ENCODE data around the gene VAT1L. TPM values are rescaled to one million over a fixed set of nuclear protein-coding genes. Genes with fewer than 3 reads are reported as not detected.

VAT1L gene
- total RNA-seq, 1 experiment from 2014 or later = 0.10 TPM

DNA sequence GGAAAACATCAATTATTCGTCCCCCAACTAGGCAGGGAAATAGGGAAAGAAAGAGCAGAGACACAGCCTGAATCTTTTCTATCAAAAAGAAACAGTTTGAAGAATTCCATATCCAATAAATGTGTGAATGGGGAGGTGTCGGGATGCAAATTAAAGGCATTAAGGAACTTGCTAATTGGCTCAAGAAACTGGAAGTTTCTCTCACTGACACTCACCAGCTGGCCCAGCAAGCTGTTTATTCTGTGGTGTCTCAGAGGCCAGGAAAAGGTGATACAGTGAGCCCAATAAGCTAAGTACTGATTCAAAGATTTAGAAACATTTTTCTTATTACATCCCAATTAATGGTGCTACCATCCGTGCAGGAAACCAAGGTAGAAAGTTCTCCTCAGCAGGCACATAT is 129.6 kb downstream of the VAT1L start:
- H3K9me2 ChIP-seq (ENCODE audit: insufficient read depth) = no peaks in the 10 kb centered on the region
- CTCF ChIA-PET = no interaction called here
- H3K9me3 ChIP-seq (ENCODE audit: control insufficient read depth in 1 of 2, insufficient read depth in 1 of 2, low read depth in 1 of 2, low read length in 2 of 2) = no peaks in the 10 kb centered on the region
- no peaks in the 10 kb centered on the region for H3K36me3 ChIP-seq (ENCODE audit: control insufficient read depth in 1 of 2, insufficient read depth in 2 of 2, low read length in 2 of 2)
- H3K4me1 ChIP-seq (ENCODE audit: control insufficient read depth in 1 of 2, insufficient read depth in 2 of 2, low read length in 2 of 2) = no peaks in the 10 kb centered on the region
- peaks cover 71% of the 10 kb centered on the region for H3K27me3 ChIP-seq (ENCODE audit: insufficient read depth, low read length)
- no TSS peak for BruUV-seq (replicated peaks)
- no peak overlapping the region for H2AFZ ChIP-seq (ENCODE audit: low read depth, low read length, poor library complexity, severe bottlenecking)
- DNase-seq (ENCODE audit: low read depth, low spot score) (no peak), ATAC-seq (no peak)
- no peak overlapping the region for H3K4me2 ChIP-seq (ENCODE audit: low read length)
- RAD21 ChIA-PET (ENCODE audit: low non-redundant PET in 1 of 2, low total read pairs in 2 of 2, uncharacterized antibody in 2 of 2, unreplicated experiment in 2 of 2) = no interaction called here
- no peak for TF ChIP-seq TCF7L2 (IDR thresholded peaks at IDR 0.05; ENCODE audit: borderline replicate concordance, extremely low read depth, insufficient read depth, insufficient read length)
- no peak for TF ChIP-seq ZFX (IDR thresholded peaks at IDR 0.05)
- H3K9ac ChIP-seq (ENCODE audit: low read length) = no peak overlapping the region
- POLR2A ChIA-PET = no interaction called here
- no peaks in the 10 kb centered on the region for H3K79me2 ChIP-seq (ENCODE audit: insufficient read depth, low read length)
- no peaks in the 10 kb centered on the region; the same call in 1 of the 2 replicates for H4K20me1 ChIP-seq (ENCODE audit: insufficient read depth)
- no peak overlapping the region for H3K4me3 ChIP-seq (replicated peaks in 1 of 2; ENCODE audit: low read depth in 1 of 2, low read length in 2 of 2)
- H3K27ac ChIP-seq (ENCODE audit: low read depth, low read length) = no peak overlapping the region
- intact Hi-C loops (cut with micrococcal nuclease) = no loop called here

DNA sequence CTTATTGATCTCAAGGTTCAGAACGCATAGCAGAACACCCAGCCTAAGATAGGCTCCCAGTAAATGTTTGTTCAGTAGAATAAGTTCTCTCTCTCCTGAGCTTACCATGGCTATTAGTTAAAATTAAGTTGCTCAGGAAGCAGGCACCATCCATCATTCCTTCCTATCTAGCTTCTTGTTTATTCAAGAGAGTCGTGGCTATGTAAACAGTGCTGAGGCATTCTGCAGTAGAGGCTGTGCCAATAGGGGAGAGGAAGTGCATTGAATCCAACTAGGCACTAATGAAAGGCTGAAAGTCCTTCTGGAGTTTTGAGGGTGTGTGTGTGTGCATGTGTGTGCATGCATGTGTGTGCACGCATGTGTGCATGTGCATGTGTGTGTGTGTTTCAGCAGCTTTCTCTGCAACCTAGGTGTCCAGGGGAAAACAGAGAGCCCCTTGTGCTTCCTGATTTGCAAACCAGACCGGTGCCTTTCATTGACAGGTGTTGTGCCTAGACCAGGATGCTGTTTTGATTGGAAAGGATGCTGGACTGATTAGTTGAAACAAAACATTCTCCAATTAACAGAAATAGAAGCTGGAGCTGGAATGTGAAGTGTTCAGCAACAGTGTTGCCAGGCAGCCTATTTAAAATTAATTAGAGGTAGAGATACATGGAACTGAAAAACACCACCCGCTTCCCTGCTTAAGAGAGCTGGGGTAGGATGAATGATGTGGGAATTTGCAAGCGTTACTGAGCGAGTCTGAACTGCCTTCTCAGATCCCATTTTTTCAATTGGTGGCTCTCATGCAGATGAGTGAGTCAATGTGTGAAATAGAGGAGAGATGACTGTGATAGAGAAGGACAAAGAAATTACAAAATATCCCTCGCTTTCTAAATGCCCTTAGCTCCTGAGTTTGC is 130.7 kb downstream of the VAT1L start:
- Histone ChIP-seq H3K4me1 (ENCODE audit: control insufficient read depth in 1 of 2, insufficient read depth in 2 of 2, low read length in 2 of 2) (no peaks in the 10 kb centered on the region), H3K4me3 (replicated peaks in 1 of 2; ENCODE audit: low read depth in 1 of 2, low read length in 2 of 2) (no peak overlapping the region), H3K9ac (ENCODE audit: low read length) (no peak overlapping the region), H3K36me3 (ENCODE audit: control insufficient read depth in 1 of 2, insufficient read depth in 2 of 2, low read length in 2 of 2) (no peaks in the 10 kb centered on the region), H3K9me2 (ENCODE audit: insufficient read depth) (no peaks in the 10 kb centered on the region), H3K27me3 (ENCODE audit: insufficient read depth, low read length) (peaks cover 79% of the 10 kb centered on the region), H2AFZ (ENCODE audit: low read depth, low read length, poor library complexity, severe bottlenecking) (no peak overlapping the region), H3K27ac (ENCODE audit: low read depth, low read length) (no peak overlapping the region), H3K79me2 (ENCODE audit: insufficient read depth, low read length) (no peaks in the 10 kb centered on the region), H3K4me2 (ENCODE audit: low read length) (no peak overlapping the region), H3K9me3 (ENCODE audit: control insufficient read depth in 1 of 2, insufficient read depth in 1 of 2, low read depth in 1 of 2, low read length in 2 of 2) (no peaks in the 10 kb centered on the region), H4K20me1 (ENCODE audit: insufficient read depth) (no peaks in the 10 kb centered on the region; the same call in 1 of the 2 replicates)
- ATAC-seq = no peak
- CTCF ChIA-PET = no interaction called here
- POLR2A ChIA-PET = no interaction called here
- no peak for TF ChIP-seq POLR2A (IDR thresholded peaks at IDR 0.05; ENCODE audit: borderline replicate concordance, extremely low read depth, insufficient read depth, insufficient read length)
- RAD21 ChIA-PET (ENCODE audit: low non-redundant PET in 1 of 2, low total read pairs in 2 of 2, uncharacterized antibody in 2 of 2, unreplicated experiment in 2 of 2) = no interaction called here
- intact Hi-C loops (cut with micrococcal nuclease) = no loop called here
- BruUV-seq (replicated peaks) = no TSS peak
- no peak for DNase-seq (ENCODE audit: low read depth, low spot score)
